ENCODE measurements around the gene RIF1.

GRCh38 chr2:151437630-151438029 is 27.9 kb downstream of the RIF1 start:
- TF ChIP-seq CTCF (IDR thresholded peaks at IDR 0.05; ENCODE audit: low read depth, low read length) (peak; percentile 18), POLR2A (IDR thresholded peaks at IDR 0.05; ENCODE audit: extremely low read depth, insufficient read length) (no peak), MAX (IDR thresholded peaks at IDR 0.05; ENCODE audit: low read depth, low read length) (no peak), MYC (IDR thresholded peaks at IDR 0.05; ENCODE audit: low read depth, low read length) (no peak)
